ENCODE results near the gene BTBD10. TPM values are rescaled to one million over a fixed set of nuclear protein-coding genes. Genes with fewer than 3 reads are reported as not detected.

BTBD10 gene
- total RNA-seq, 1 donor from 2014 or later: 26.4 TPM

DNA sequence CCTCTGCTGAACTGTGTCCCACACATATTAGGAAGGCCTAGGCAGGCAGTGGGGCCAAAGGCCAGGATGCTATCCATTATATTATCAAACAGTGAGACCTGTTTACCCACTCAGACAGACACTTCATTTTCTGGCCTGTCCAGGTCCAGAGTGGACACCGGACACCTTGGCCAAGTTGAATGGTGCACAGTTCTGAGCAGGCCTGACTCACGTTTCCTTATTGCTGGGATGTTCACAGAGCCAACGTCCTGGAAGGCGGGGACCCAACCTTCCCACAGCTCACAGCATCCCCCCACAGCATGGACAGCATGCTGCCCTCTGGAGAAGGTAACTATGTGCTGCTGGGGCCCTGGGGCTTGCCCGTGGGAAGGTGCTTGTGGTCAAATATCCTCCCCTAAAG, 86.6 kb downstream of the BTBD10 start:
- Histone ChIP-seq H3K36me3 (peaks cover 99% of the 10 kb centered on the region), H3K4me3 (no peak overlapping the region), H3K4me1 (peaks cover 8% of the 10 kb centered on the region), H3K27me3 (ENCODE audit: low read depth) (no peaks in the 10 kb centered on the region), H3K27ac (replicated peaks) (no peak overlapping the region), H3K9me3 (replicated peaks) (no peaks in the 10 kb centered on the region)
- intact Hi-C loops (cut with micrococcal nuclease): no loop called here
- DNase-seq: no peak
- TF ChIP-seq, protein P1, sequence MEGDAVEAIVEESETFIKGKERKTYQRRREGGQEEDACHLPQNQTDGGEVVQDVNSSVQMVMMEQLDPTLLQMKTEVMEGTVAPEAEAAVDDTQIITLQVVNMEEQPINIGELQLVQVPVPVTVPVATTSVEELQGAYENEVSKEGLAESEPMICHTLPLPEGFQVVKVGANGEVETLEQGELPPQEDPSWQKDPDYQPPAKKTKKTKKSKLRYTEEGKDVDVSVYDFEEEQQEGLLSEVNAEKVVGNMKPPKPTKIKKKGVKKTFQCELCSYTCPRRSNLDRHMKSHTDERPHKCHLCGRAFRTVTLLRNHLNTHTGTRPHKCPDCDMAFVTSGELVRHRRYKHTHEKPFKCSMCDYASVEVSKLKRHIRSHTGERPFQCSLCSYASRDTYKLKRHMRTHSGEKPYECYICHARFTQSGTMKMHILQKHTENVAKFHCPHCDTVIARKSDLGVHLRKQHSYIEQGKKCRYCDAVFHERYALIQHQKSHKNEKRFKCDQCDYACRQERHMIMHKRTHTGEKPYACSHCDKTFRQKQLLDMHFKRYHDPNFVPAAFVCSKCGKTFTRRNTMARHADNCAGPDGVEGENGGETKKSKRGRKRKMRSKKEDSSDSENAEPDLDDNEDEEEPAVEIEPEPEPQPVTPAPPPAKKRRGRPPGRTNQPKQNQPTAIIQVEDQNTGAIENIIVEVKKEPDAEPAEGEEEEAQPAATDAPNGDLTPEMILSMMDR (IDR thresholded peaks at IDR 0.05; ENCODE audit: borderline replicate concordance): no peak

DNA sequence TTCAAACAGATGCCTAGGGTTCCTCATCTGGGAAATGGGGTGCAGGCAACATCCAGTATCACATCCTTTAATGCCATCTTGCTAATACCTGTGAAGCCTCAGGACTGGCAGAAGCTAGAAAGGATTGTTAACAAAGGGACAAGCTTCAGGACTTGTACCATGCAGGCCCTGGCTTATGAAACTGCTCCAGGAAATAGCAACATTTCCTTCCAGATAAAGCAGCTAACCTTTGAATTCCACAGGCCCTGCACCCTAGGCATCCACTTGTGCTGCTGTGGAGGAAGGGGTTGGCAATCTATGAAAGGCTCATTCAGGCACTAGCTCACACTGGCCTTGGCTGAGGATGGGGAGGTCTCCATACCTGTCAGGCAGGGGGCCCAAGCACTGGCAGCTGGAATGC, 87.2 kb downstream of the BTBD10 start:
- no peak overlapping the region for H3K4me3 ChIP-seq
- no peak overlapping the region for H3K27ac ChIP-seq (replicated peaks)
- intact Hi-C loops (cut with micrococcal nuclease): no loop called here
- DNase-seq: no peak
- peaks cover 8% of the 10 kb centered on the region for H3K4me1 ChIP-seq
- TF ChIP-seq, protein P1 (IDR thresholded peaks at IDR 0.05; ENCODE audit: borderline replicate concordance): no peak
- H3K27me3 ChIP-seq (ENCODE audit: low read depth): no peaks in the 10 kb centered on the region
- H3K36me3 ChIP-seq: peaks cover 99% of the 10 kb centered on the region
- H3K9me3 ChIP-seq (replicated peaks): no peaks in the 10 kb centered on the region

DNA sequence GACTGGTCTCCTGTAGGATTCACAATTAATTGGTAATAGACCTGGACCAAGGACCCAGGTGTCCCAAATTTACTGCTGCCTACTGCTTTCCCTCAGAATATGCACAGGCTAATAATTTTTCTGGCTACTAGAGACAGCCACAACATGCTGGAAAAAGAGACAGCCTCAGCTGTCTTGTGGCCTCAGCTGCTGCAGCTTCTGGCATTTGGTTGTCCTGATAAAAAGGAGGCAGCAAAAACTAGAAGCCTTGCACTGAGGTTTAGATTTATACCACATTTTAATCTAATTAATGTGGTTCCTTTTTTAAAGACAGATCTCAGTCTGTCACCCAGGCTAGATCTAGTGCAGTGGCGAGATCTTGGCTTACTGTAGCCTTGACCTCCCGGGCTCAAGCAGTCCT, 89.8 kb downstream of the BTBD10 start:
- H3K4me1 ChIP-seq: peaks cover 8% of the 10 kb centered on the region
- no peak overlapping the region for H3K4me3 ChIP-seq
- H3K9me3 ChIP-seq (replicated peaks): no peaks in the 10 kb centered on the region
- no peak overlapping the region for H3K27ac ChIP-seq (replicated peaks)
- intact Hi-C loops (cut with micrococcal nuclease): no loop called here
- H3K27me3 ChIP-seq (ENCODE audit: low read depth): no peaks in the 10 kb centered on the region
- H3K36me3 ChIP-seq: peaks cover 100% of the 10 kb centered on the region
- no peak for DNase-seq
- TF ChIP-seq, protein P1 (IDR thresholded peaks at IDR 0.05; ENCODE audit: borderline replicate concordance): no peak

DNA sequence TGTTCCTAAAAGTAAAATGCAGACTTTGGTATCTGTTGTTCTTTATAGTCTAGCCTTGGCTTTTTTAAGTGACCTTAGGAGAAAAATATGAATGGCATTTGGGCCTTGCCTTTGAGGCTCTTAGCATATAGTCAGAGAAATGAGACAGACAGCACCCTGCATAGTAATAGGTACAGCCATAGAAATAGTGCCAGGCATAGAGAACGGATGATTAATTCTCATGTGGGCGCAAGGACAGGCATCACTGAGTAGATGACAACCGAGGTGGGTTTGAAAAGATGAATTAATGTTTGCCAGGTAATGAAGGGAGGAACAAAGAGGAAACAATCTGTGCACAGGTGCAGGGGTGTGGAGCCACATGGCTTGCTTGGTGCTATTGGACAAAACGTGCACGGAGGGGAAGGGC, 95.0 kb downstream of the BTBD10 start:
- H3K4me1 ChIP-seq: no peaks in the 10 kb centered on the region
- intact Hi-C loops (cut with micrococcal nuclease): no loop called here
- no peaks in the 10 kb centered on the region for H3K9me3 ChIP-seq (replicated peaks)
- peaks cover 98% of the 10 kb centered on the region for H3K36me3 ChIP-seq
- TF ChIP-seq, protein P1 (IDR thresholded peaks at IDR 0.05; ENCODE audit: borderline replicate concordance): no peak
- H3K27me3 ChIP-seq (ENCODE audit: low read depth): no peaks in the 10 kb centered on the region
- no peak overlapping the region for H3K27ac ChIP-seq (replicated peaks)
- no peak for DNase-seq
- no peak overlapping the region for H3K4me3 ChIP-seq

DNA sequence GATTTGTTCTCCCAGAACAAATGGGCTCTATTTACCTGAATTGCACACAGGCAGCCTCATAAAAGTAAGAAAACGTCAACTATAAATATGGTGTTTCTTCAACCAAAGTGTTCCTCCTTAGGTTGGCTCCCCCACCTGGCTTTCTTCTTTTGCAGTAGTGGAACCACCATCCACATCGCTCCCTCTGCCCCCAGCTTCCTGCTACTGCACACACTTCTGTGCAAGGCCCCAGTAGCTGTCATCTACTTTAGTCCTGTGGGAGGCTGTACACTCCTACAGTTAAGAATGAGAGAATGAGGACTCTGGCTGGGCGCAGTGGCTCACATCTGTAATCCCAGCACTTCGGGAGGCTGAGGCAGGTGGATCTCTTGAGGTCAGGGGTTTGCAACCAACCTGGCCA, 95.9 kb downstream of the BTBD10 start:
- peaks cover 98% of the 10 kb centered on the region for H3K36me3 ChIP-seq
- TF ChIP-seq, protein P1 (IDR thresholded peaks at IDR 0.05; ENCODE audit: borderline replicate concordance): no peak
- intact Hi-C loops (cut with micrococcal nuclease): no loop called here

More for the DNA sequence above, 95.9 kb downstream of the BTBD10 start:
- no peaks in the 10 kb centered on the region for H3K27me3 ChIP-seq (ENCODE audit: low read depth)
- H3K4me1 ChIP-seq: no peaks in the 10 kb centered on the region
- no peak overlapping the region for H3K4me3 ChIP-seq
- no peak overlapping the region for H3K27ac ChIP-seq (replicated peaks)
- H3K9me3 ChIP-seq (replicated peaks): no peaks in the 10 kb centered on the region
- DNase-seq: no peak
